AG04450 (cell line): Measurements from ENCODE around the gene IGHMBP2. TPM values are rescaled to one million over a fixed set of nuclear protein-coding genes. Genes with fewer than 3 reads are reported as not detected.

Experiments used
- CTCF ChIA-PET: fragments of 300-600, 350-600 bp; formaldehyde crosslinking; extraction: SDS; loops from one replicate; lab custom pipeline; 2022; ENCODE audit warnings: antibody characterized with exemption, inconsistent platforms; lab: Charles Lee
- POLR2A ChIA-PET: fragments of 350-600 bp; formaldehyde crosslinking; extraction: SDS; loops from one replicate; lab custom pipeline; 2021; ENCODE audit warnings: antibody characterized with exemption, inconsistent platforms; lab: Yijun Ruan, JAX
- DNase-seq: peaks from one replicate; pipeline ENCODE4 v3.0.0-alpha.2; 2011; ENCODE audit warnings: low read depth, low spot score
- H3K27ac ChIP-seq: one replicate; pipeline ENCODE4 v1.5.1; 2012; ENCODE audit warnings: low read depth, low read length, control low read depth
- H3K27me3 ChIP-seq: one replicate; pipeline ENCODE4 v1.6.0; 2012; ENCODE audit warnings: low read length; ENCODE audit not compliant: control insufficient read depth, insufficient read depth
- H3K4me3 ChIP-seq: 2 replicates; pipeline ENCODE4 v1.5.1; 2011; ENCODE audit warnings: mild to moderate bottlenecking, low read depth, low read length, control low read depth
- H3K9me3 ChIP-seq: 2 replicates; pipeline ENCODE4 v1.5.1; 2012; ENCODE audit warnings: low read length; ENCODE audit not compliant: control insufficient read depth, insufficient read depth
- polyA plus RNA-seq: library from polyadenylated mRNA; depleted of rRNA; stranded (reverse); fragments of >200 nt; gene quantifications from 2 replicates; pipeline ENCODE4 v1.2.3, GENCODE V29; 2011
- TF ChIP-seq, protein P1 (sequence below): IDR thresholded peaks from 2 replicates; pipeline ENCODE4 v1.5.1; 2011; ENCODE audit warnings: low read depth, low read length, control low read depth, inconsistent platforms

IGHMBP2 gene
- polyA plus RNA-seq, 1 experiment, result 8.7 TPM

DNA sequence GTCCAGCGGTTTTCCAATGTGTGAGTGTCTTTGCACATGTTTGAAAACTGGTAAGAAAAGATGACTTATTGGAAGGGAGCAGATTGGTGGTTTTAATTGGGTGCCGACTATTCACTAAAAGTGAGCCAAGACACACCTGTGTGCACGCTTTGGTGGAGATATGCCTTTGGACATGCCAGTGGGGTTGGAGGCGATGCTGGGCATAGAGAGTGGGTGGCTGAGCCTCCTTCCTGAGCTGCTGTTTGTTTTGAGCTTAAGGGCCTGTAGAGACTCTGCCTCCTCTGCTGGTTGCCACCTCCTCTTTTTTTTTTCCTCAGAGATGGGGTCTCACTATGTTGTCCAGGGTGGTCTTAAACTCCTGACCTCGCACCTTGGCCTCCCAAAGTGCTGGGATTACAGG lies 9.5 kb downstream of the IGHMBP2 start:
- DNase-seq, result no peak
- Histone ChIP-seq H3K27ac (no peak overlapping the region), H3K4me3 (no peak overlapping the region), H3K9me3 (no peaks in the 10 kb centered on the region), H3K27me3 (no peaks in the 10 kb centered on the region)
- POLR2A ChIA-PET, result no interaction called here
- CTCF ChIA-PET, result no interaction called here
- TF ChIP-seq, protein P1, sequence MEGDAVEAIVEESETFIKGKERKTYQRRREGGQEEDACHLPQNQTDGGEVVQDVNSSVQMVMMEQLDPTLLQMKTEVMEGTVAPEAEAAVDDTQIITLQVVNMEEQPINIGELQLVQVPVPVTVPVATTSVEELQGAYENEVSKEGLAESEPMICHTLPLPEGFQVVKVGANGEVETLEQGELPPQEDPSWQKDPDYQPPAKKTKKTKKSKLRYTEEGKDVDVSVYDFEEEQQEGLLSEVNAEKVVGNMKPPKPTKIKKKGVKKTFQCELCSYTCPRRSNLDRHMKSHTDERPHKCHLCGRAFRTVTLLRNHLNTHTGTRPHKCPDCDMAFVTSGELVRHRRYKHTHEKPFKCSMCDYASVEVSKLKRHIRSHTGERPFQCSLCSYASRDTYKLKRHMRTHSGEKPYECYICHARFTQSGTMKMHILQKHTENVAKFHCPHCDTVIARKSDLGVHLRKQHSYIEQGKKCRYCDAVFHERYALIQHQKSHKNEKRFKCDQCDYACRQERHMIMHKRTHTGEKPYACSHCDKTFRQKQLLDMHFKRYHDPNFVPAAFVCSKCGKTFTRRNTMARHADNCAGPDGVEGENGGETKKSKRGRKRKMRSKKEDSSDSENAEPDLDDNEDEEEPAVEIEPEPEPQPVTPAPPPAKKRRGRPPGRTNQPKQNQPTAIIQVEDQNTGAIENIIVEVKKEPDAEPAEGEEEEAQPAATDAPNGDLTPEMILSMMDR, result no peak

DNA sequence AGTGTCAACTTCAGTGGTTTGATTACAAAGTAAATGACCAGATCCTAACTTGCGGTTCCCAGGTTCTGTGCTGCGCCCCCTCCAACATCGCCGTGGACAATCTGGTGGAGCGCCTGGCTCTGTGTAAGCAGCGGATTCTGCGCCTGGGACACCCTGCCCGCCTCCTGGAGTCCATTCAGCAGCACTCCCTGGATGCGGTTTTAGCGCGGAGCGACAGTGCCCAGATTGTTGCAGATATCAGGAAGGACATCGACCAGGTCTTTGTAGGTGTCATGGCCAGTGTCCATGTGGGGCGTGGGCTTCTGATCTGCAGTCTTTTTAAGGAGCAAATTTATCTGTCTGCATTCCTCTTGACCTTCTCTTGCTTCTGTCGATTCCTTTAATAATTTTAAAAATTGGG lies 11.1 kb downstream of the IGHMBP2 start:
- Histone ChIP-seq H3K27me3 (no peaks in the 10 kb centered on the region), H3K27ac (no peak overlapping the region), H3K9me3 (no peaks in the 10 kb centered on the region), H3K4me3 (no peak overlapping the region)
- DNase-seq, result no peak
- TF ChIP-seq, protein P1, result no peak
- POLR2A ChIA-PET, result no interaction called here
- CTCF ChIA-PET, result no interaction called here

DNA sequence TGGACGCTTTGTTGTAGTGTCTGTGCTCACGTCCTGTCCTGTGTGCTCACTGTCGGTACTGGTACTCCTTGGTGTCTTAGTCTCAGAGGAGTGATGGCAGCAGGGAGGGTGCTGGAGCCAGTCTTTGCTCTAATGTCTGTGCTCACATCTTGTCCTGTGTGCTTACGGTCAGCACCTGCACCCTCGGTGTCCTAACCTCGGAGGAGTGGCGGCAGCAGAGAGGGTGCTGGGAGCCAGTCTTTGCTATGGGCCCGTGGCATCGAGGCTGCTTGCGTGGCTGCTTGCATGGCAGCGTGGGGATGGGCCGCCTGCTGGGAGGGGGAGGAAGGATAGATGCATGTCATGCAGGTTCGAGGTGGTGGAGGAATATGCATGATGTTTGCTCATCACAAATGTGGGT lies 12.7 kb downstream of the IGHMBP2 start:
- Histone ChIP-seq H3K9me3 (no peaks in the 10 kb centered on the region), H3K27me3 (no peaks in the 10 kb centered on the region), H3K4me3 (no peak overlapping the region), H3K27ac (no peak overlapping the region)
- TF ChIP-seq, protein P1, result no peak
- DNase-seq, result no peak
- POLR2A ChIA-PET, result interaction anchor here (0.5 kb wide), 1 partner anchor 146 kb away, joined by 3 read pairs; no protein-coding TSS in a partner anchor
- CTCF ChIA-PET, result no interaction called here

DNA sequence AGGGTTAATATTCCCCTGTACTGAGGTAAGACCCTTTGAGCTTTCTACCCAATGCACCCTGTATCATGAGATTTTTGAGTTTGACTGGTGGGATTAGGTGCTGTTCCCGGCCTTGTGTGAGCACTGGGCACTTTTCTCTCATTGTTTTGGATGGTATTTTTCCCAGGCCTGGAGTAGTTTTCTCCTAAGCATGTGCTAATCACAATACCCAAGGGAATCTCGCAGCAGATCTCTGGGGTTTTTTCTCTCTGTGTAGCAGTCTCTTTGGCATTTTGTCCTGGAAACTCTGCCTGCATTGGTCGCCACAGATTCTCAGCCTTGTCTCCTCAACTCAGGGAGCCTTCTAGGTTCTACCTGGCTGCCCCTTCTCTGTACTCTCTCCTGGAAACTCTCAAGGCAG lies 19.9 kb downstream of the IGHMBP2 start:
- no peak overlapping the region for H3K4me3 ChIP-seq
- TF ChIP-seq, protein P1, result no peak
- no peaks in the 10 kb centered on the region for H3K27me3 ChIP-seq
- POLR2A ChIA-PET, result no interaction called here
- no peak for DNase-seq
- H3K9me3 ChIP-seq, result peaks cover 18% of the 10 kb centered on the region
- CTCF ChIA-PET, result no interaction called here
- no peak overlapping the region for H3K27ac ChIP-seq

DNA sequence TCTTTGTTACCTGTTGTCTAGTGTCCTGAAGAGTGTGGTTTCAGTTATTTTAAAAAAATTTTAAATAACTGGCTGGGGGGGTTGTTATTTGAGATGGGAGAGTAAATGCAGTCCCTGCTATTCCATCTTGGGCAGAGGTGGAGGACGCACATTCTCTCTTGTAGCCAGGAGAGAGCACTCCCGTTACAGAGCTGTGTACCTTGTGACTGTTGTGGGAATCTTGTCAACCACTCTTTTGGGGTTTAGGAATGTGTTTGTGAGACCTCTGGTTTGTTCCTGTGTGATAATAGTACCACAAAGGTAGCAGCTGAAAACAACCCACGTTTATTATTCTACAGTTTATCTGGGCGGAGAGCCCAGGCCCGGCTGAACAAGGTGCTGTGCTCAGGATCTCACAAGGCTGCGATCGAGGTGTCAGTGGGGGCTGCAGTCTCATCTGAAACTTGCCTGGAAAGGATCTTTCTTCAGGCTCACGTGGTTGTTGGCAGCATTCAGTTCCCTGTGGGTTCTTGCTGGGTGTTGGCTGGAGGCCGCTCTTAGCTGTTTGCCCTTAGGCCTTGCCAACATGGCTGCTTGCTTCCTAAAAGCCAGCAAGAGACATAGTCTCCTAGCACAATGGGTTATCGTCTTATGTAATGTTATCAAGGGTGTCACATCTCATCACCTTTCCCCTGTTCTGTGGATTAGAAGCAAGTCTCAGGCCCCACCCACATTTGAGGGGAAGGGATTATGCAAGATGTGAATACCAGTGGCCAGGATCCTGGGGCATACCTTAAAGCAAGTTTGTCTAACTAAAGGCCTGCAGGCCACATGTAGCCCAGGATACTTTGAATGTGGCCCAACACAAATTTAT lies 20.6 kb downstream of the IGHMBP2 start:
- H3K4me3 ChIP-seq, result no peak overlapping the region
- H3K9me3 ChIP-seq, result peaks cover 18% of the 10 kb centered on the region
- POLR2A ChIA-PET, result interaction anchor here (0.7 kb wide), 1 partner anchor 573 kb away, joined by 8 read pairs; no protein-coding TSS in a partner anchor
- H3K27me3 ChIP-seq, result no peaks in the 10 kb centered on the region
- CTCF ChIA-PET, result interaction anchor here (0.5 to 0.6 kb wide), 2 partner anchors 26 to 166 kb away, joined by 3 read pairs; no protein-coding TSS in a partner anchor
- DNase-seq, result no peak
- H3K27ac ChIP-seq, result no peak overlapping the region
- TF ChIP-seq, protein P1, result no peak
